Left lung (tissue), 10 donors: ENCODE data around the gene RSPO3. TPM values are rescaled to one million over a fixed set of nuclear protein-coding genes. Genes with fewer than 3 reads are reported as not detected.

Experiments used
- ATAC-seq: fragments of 200-7000 bp; cut with Tn5 transposase; one replicate; pipeline ENCODE4 v1.9.1; 2020; ENCODE audit warnings: moderate library complexity
- DNase-seq, 4 donors: peaks; one replicate each; pipeline ENCODE4 v3.0.0-alpha.2; 2013 to 2020
- H3K27ac ChIP-seq, 2 donors: fragments of 200-600 bp; sonication (generic) in 1 of 2; one replicate each; pipeline versions ENCODE4 v1.5.0 to v1.8.0; 2020 to 2021
- H3K27me3 ChIP-seq, 2 donors: fragments of 200-600 bp; sonication (generic) in 1 of 2; one replicate each; pipeline versions ENCODE4 v1.5.0 to v1.8.0; 2020 to 2021
- H3K36me3 ChIP-seq, 2 donors: fragments of 200-600 bp; sonication (generic) in 1 of 2; one replicate each; pipeline versions ENCODE4 v1.5.0 to v1.8.0; 2020 to 2021
- H3K4me1 ChIP-seq, 2 donors: fragments of 200-600 bp; one replicate each; pipeline ENCODE4 v1.8.0; 2021
- H3K4me3 ChIP-seq, 2 donors: fragments of 200-600 bp; sonication (generic) in 1 of 2; one replicate each; pipeline versions ENCODE4 v1.5.0 to v1.8.0; 2020 to 2021; ENCODE audit warnings: mild to moderate bottlenecking in 1 of 2
- H3K9me3 ChIP-seq, 2 donors: fragments of 200-600 bp; sonication (generic) in 1 of 2; one replicate each; pipeline versions ENCODE4 v1.5.0 to v1.8.0; 2020 to 2021
- CTCF ChIP-seq, 2 donors: fragments of 200-600 bp; sonication (generic) in 1 of 2; IDR thresholded peaks; one replicate each; pipeline versions ENCODE4 v1.5.0 to v1.8.0; 2021; ENCODE audit warnings: antibody characterized with exemption in 2 of 2
- intact Hi-C, 2 donors: fragments of 100-400 bp; cut with DNase I; formaldehyde crosslinking; loops; one replicate each; pipeline versions ENCODE4 v1.11.2 to v1.14.2; 2022
- polyA plus RNA-seq, 6 donors: library from polyadenylated mRNA; unstranded; fragments of 120-200 nt; gene quantifications; one replicate each; pipeline ENCODE4 v1.2.1, GENCODE V29; 2013; ENCODE audit not compliant: insufficient read length in 6 of 6
- total RNA-seq, 2 donors: library from RNA; stranded (reverse); fragmentation: NEBNext Ultra II Directional; extraction: Animal tissue kit (Norgen Biotek cat#: 25700); gene quantifications; one replicate each; pipeline ENCODE4 v1.2.1, GENCODE V29; 2021
- donor health status: DM: no; HTN: yes; CAD: no.
- donor health status: DM: no; HTN: no; CAD: no.

Gene RSPO3
- total and polyA plus RNA-seq, 8 donors: 4.9 to 12.9 (median 5.9) TPM

DNA sequence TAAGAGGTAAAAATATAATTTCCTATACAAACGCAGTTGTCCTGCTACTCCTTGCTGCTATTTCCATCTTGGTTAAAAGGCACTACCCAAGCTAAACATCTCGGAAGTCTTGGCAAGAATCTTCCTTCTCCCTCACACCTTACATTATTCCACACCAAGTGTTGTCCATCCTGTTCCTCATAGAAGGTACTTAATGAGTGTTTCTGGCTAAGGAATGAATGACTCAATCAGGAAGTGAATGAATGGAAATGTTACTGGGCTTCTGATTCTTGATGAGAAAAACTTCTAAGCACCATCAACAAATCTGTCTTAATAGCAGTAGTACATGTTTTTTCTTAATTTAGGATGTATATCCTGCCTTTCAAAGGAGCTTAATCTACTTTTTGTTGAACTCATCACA, 40.6 kb upstream of the RSPO3 start:
- DNase-seq: no peak
- H3K9me3 ChIP-seq: no peaks in the 10 kb centered on the region
- intact Hi-C loops: no loop called here
- no peaks in the 10 kb centered on the region for H3K27me3 ChIP-seq
- H3K4me1 ChIP-seq: no peaks in the 10 kb centered on the region
- no peak for ATAC-seq
- no peak for TF ChIP-seq CTCF (IDR thresholded peaks at IDR 0.05)
- no peaks in the 10 kb centered on the region for H3K36me3 ChIP-seq
- no peak overlapping the region for H3K27ac ChIP-seq
- no peak overlapping the region for H3K4me3 ChIP-seq

GRCh38 chr6:127078669-127079068, 39.8 kb upstream of the RSPO3 start:
- no peak for DNase-seq
- Histone ChIP-seq H3K4me1 (no peaks in the 10 kb centered on the region), H3K27ac (no peak overlapping the region), H3K27me3 (no peaks in the 10 kb centered on the region), H3K36me3 (no peaks in the 10 kb centered on the region), H3K4me3 (no peak overlapping the region), H3K9me3 (no peaks in the 10 kb centered on the region)
- intact Hi-C loops: no loop called here
- TF ChIP-seq CTCF (IDR thresholded peaks at IDR 0.05): no peak
- ATAC-seq: no peak

- H3K27ac ChIP-seq: no peak overlapping the region
- no peaks in the 10 kb centered on the region for H3K27me3 ChIP-seq
- no peaks in the 10 kb centered on the region for H3K36me3 ChIP-seq
- no peak for TF ChIP-seq CTCF (IDR thresholded peaks at IDR 0.05)
- ATAC-seq (no peak), DNase-seq (no peak)
- no peak overlapping the region for H3K4me3 ChIP-seq
- intact Hi-C loops: no loop called here
- H3K4me1 ChIP-seq: no peaks in the 10 kb centered on the region
- H3K9me3 ChIP-seq: no peaks in the 10 kb centered on the region
Measured at GRCh38 chr6:127079681-127080080, 38.8 kb upstream of the RSPO3 start.

GRCh38 chr6:127080081-127080480, 38.4 kb upstream of the RSPO3 start:
- Histone ChIP-seq H3K36me3 (no peaks in the 10 kb centered on the region), H3K27me3 (no peaks in the 10 kb centered on the region), H3K4me3 (no peak overlapping the region), H3K4me1 (no peaks in the 10 kb centered on the region), H3K9me3 (no peaks in the 10 kb centered on the region), H3K27ac (no peak overlapping the region)
- intact Hi-C loops: no loop called here
- TF ChIP-seq CTCF (IDR thresholded peaks at IDR 0.05): no peak
- DNase-seq (no peak), ATAC-seq (no peak)

DNA sequence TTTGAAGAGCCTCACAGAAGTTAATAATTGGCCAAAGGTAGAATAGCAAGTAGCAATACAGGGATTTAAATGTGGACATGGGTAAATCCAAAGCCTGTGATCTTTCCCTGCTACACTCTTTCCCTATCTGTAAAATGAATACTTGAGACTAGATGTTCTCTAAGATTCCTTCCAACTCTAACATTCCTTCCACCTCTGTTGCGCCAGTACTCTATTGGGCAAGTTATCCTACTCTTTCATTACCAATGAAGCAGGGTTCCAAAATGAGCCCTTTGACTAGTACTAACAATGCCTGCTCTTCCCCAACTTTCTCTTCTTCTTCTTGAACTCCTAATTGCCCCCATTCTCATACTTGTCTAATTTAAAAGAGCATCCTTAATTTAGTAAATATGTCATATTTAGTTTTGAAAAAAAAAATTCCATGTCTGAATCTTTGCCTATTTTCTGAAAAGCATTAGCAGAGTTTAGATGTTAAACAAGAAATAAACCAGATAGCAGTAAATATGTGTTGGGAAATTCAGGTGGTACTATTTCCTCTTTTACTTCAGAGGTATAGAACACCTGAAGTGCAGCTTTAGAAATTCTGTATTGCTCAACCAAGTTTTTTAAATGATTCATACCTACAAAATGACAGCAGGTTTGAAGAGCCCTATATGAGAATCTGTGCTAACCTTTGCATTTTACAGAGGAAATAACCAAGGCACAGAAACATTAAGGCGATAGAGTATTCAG, 35.1 kb upstream of the RSPO3 start:
- ATAC-seq: no peak
- H3K27ac ChIP-seq: no peak overlapping the region
- H3K9me3 ChIP-seq: no peaks in the 10 kb centered on the region
- DNase-seq: no peak
- no peaks in the 10 kb centered on the region for H3K36me3 ChIP-seq
- intact Hi-C loops: no loop called here
- no peaks in the 10 kb centered on the region for H3K27me3 ChIP-seq
- H3K4me1 ChIP-seq: no peaks in the 10 kb centered on the region
- H3K4me3 ChIP-seq: no peak overlapping the region
- TF ChIP-seq CTCF (IDR thresholded peaks at IDR 0.05): no peak
